ENCODE data around the gene RRP1. TPM values are rescaled to one million over a fixed set of nuclear protein-coding genes. Genes with fewer than 3 reads are reported as not detected.

The RRP1 gene
- total RNA-seq, 2 donors from 2014 or later, result 9.9 to 27.7 TPM

GRCh38 chr21:43805275-43805800 is 16.0 kb downstream of the RRP1 start:
- ATAC-seq, result no peak
- TF ChIP-seq CTCF (IDR thresholded peaks at IDR 0.05) (no peak), POLR2A (IDR thresholded peaks at IDR 0.05) (no peak)

GRCh38 chr21:43806017-43806710 is 16.8 kb downstream of the RRP1 start:
- Histone ChIP-seq H3K4me1 (peaks cover 8% of the 10 kb centered on the region), H3K36me3 (replicated peaks in 1 of 2; ENCODE audit: insufficient read depth in 1 of 2, low read depth in 2 of 2) (peaks cover 0 to 9% of the 10 kb centered on the region in 2 donors), H3K9me3 (no peaks in the 10 kb centered on the region), H3K27ac (no peak overlapping the region), H3K4me3 (no peak overlapping the region), H3K27me3 (no peaks in the 10 kb centered on the region)
- intact Hi-C loops (cut with DNase I), result no loop called here
- no peak for DNase-seq
- no peak for ATAC-seq
- 87% methylated on average over 17 to 19 of the region's 21 CpGs for WGBS, 2 donors
- no peak for TF ChIP-seq POLR2A (IDR thresholded peaks at IDR 0.05)
- TF ChIP-seq CTCF (IDR thresholded peaks at IDR 0.05), result no peak

More at GRCh38 chr21:43805275-43805800, 16.0 kb downstream of the RRP1 start:
- Histone ChIP-seq H3K27me3 (no peaks in the 10 kb centered on the region), H3K4me3 (no peak overlapping the region), H3K9me3 (no peaks in the 10 kb centered on the region), H3K36me3 (replicated peaks in 1 of 2; ENCODE audit: insufficient read depth in 1 of 2, low read depth in 2 of 2) (peaks cover 0 to 14% of the 10 kb centered on the region in 2 donors), H3K4me1 (no peaks in the 10 kb centered on the region), H3K27ac (no peak overlapping the region)
- no peak for DNase-seq
- intact Hi-C loops (cut with DNase I), result no loop called here
- WGBS, 2 donors, result 78 to 90% methylated on average over 14 of the region's 14 CpGs

- 74 to 75% methylated on average over 9 to 11 of the region's 18 CpGs for WGBS, 2 donors
- DNase-seq, result no peak
Observed at GRCh38 chr21:43808367-43808766, 19.0 kb downstream of the RRP1 start.

GRCh38 chr21:43808832-43809251 is 19.5 kb downstream of the RRP1 start:
- Histone ChIP-seq H3K4me3 (no peak overlapping the region), H3K36me3 (replicated peaks in 1 of 2; ENCODE audit: insufficient read depth in 1 of 2, low read depth in 2 of 2) (no peaks in the 10 kb centered on the region), H3K27ac (no peak overlapping the region), H3K9me3 (no peaks in the 10 kb centered on the region), H3K4me1 (peaks cover 8% of the 10 kb centered on the region), H3K27me3 (no peaks in the 10 kb centered on the region)
- intact Hi-C loops (cut with DNase I), result no loop called here
- DNase-seq, result no peak
- 70 to 79% methylated on average over 4 to 22 of the region's 22 CpGs for WGBS, 2 donors
- TF ChIP-seq CTCF (IDR thresholded peaks at IDR 0.05) (no peak), POLR2A (IDR thresholded peaks at IDR 0.05) (no peak)
- ATAC-seq, result no peak

More at GRCh38 chr21:43808367-43808766, 19.0 kb downstream of the RRP1 start:
- TF ChIP-seq CTCF (IDR thresholded peaks at IDR 0.05), result no peak
- TF ChIP-seq POLR2A (IDR thresholded peaks at IDR 0.05), result no peak
- ATAC-seq, result no peak
- Histone ChIP-seq H3K36me3 (replicated peaks in 1 of 2; ENCODE audit: insufficient read depth in 1 of 2, low read depth in 2 of 2) (peaks cover 0 to under 1% of the 10 kb centered on the region in 2 donors), H3K27me3 (no peaks in the 10 kb centered on the region), H3K4me3 (no peak overlapping the region), H3K9me3 (no peaks in the 10 kb centered on the region), H3K27ac (no peak overlapping the region), H3K4me1 (peaks cover 8% of the 10 kb centered on the region)
- intact Hi-C loops (cut with DNase I), result no loop called here

Data from body of pancreas (tissue), 4 donors.